Epithelial cell of esophagus (primary cell): ENCODE measurements around the gene TBX10.
"Not testable (repeated sequence)": the region's sequence is repeated elsewhere in the genome, so short reads cannot be mapped to it uniquely, and the experiment has no call there.

ENCODE experiments used
- DNase-seq: peaks from one replicate; pipeline ENCODE4 v3.0.0; 2010; ENCODE audit warnings: low read depth
- H3K4me3 ChIP-seq: 2 replicates; pipeline ENCODE4 v1.5.1; 2011; ENCODE audit warnings: mild to moderate bottlenecking, low read length, control low read depth
- TF ChIP-seq, protein P1 (sequence below): IDR thresholded peaks from 2 replicates; pipeline ENCODE4 v1.5.1; 2011; ENCODE audit warnings: low read depth, mild to moderate bottlenecking, low read length, control low read depth, inconsistent platforms; ENCODE audit not compliant: insufficient read depth; ENCODE audit errors: missing control alignments

The TBX10 gene

DNA sequence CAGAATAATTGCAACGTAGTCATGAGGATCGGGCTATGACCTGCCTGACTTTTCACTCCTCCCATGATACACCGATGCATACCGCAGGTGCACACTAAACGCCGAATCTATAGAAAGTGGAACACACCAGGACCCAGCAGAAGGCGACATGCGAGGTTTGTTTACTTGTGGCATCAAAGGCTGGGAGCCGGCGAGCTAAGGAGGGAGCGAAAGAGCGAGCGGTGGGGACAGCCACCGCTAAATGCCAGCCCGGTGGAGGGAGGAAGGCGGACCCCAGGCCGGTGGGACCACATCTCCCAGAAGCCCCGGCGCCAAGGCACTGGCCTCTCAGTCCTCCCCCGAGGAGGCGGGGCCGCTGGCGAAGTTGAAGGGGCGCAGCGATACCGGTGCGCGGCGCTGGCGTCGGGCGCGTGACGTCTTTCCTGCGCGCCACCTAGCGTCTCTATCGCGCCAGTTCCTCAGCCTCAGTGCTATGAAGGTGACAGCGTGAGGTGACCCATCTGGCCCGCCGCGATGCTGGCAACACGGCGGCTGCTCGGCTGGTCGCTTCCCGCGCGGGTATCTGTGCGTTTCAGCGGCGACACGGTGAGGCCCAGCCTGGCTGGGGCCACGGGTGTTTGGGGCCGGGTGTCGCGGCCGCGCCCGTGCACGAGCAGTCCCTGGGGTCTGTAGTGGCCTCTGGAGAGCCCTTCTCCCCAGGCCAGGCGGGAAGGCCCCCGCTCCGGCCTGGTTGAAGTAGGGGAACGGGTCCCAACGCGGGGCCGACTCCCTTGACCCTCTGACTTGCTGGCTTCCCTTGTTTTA is 32.9 kb downstream of the TBX10 start, which contains the start of gene NDUFV1:
Gene NDUFV1 (plus strand): TSS at position 445 of the 804 bp plus-strand sequence. CDS start 69 bp downstream, at position 514.
- TF ChIP-seq, protein P1, sequence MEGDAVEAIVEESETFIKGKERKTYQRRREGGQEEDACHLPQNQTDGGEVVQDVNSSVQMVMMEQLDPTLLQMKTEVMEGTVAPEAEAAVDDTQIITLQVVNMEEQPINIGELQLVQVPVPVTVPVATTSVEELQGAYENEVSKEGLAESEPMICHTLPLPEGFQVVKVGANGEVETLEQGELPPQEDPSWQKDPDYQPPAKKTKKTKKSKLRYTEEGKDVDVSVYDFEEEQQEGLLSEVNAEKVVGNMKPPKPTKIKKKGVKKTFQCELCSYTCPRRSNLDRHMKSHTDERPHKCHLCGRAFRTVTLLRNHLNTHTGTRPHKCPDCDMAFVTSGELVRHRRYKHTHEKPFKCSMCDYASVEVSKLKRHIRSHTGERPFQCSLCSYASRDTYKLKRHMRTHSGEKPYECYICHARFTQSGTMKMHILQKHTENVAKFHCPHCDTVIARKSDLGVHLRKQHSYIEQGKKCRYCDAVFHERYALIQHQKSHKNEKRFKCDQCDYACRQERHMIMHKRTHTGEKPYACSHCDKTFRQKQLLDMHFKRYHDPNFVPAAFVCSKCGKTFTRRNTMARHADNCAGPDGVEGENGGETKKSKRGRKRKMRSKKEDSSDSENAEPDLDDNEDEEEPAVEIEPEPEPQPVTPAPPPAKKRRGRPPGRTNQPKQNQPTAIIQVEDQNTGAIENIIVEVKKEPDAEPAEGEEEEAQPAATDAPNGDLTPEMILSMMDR, result peak; percentile 50
- peak within 1 kb of the TSS; percentile 97 for H3K4me3 ChIP-seq
- DNase-seq, result peak; percentile 92

DNA sequence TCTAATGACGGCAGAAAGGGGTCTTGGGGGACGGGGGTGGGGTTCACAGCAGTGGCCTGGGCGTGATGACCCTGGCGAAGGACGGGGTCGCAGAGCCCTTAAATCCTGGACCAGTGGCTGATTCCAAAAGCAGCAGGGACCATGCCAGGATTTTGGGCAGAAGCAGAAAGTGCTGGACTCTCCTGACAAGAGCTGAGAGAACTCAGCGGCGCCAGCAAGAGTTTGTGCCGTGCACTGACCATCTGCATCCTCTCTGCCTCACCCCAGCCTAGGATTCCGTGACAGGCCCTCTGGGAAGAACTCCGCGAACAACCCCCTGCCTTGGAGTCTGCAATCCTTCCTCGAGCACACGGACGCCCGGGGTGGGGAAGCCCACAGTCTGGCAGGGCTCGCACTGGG is 33.5 kb downstream of the TBX10 start:
- DNase-seq, result no peak
- peak overlapping the region; percentile 97 for H3K4me3 ChIP-seq
- TF ChIP-seq, protein P1, result no peak

DNA sequence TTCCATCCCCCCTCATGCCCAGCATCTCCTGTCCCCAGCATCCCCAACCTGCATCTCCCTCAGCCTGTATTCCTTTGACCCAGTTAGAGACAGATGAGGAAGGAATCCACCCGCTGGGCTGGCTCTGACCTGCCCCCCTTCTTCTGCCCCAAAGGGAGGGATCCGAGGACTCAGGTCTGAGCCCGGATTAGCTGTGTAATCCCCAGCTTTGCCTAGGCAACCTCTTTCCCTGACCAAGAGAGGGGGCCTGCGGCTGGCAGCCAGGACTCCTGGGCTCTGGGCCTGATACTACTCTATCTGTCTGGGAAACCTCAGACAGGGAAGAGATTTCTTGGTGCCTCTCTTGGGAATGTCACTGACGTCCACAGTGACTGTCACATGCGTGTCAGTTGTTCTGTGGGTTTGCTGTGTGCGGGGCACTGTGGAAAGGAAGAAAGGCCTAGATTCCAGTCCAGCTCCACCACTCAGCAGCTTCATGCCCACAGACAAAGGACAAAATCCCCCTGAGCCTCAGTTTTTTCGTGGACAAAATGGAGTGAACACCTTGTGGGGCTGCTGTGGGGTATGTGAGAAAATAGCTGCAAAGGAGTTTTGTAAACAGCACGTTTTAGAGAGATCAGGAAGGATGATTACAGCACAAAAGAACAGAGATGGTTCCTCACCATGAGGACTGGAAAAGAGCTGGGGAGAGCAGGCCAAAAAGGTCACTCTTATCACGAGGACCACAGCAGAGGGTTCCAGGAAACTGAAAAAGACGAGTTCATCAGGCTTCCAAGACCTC is 34.1 kb downstream of the TBX10 start:
- TF ChIP-seq, protein P1, result no peak
- no peak overlapping the region for H3K4me3 ChIP-seq
- no peak for DNase-seq

DNA sequence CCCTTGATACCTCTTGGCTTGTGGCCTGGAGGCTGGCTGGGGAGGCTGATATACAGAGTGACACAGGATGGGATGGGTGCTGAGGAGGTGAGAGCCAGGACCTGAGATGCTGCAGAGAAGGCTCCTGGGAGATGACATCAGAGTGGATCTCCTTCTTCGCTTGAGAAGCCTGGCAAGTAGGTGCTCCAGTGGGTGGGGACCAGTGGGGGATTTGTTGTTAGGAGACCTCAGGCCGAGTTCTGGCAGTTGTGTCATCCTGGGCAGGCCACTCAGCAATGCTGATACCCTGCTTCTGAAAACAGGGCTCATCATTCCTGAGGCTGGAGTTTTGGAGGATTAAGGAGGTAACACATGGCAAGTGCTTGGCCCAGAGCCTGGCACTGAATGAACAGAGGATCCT is 34.7 kb downstream of the TBX10 start:
- TF ChIP-seq, protein P1, result no peak
- H3K4me3 ChIP-seq, result no peak overlapping the region
- no peak for DNase-seq

DNA sequence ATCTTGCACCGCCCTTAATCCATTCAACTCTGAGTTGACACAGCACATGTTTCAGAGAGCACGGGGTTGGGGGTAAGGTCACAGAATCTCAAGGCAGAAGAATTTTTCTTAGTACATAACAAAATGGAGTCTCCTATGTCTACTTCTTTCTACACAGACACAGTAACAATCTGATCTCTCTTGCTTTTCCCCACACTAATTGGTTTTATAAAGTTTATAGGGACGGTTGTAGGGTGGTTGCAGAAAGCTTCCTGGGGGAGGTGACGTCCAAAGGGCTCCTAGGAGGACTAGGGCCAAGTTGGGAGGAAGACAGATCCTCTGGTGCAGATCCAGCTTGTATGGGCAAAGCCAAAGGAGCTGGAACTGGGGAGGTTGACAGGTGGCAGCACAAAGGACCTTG is 35.4 kb downstream of the TBX10 start:
- not testable (repeated sequence) for DNase-seq, H3K4me3 ChIP-seq

DNA sequence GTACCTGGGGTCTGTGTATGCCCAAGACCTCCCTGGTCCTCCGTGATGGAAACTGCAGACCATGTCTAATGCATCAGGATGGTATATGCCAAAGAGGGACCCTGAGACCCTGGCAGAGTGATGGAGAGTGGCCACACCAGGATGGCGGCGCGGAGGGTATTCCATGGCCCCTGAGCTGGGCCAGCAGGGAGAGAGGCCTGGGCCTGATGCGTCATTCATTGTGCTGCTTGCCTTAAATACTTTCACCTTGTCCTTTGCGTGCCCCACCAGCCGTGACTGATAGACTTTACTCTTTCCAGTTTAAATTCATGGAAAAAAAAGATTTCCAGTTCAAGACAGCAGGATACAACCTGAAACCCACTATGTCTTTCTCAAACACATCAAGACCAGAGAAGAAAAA is 38.5 kb downstream of the TBX10 start:
- no peak overlapping the region for H3K4me3 ChIP-seq
- TF ChIP-seq, protein P1, result no peak
- DNase-seq, result no peak

DNA sequence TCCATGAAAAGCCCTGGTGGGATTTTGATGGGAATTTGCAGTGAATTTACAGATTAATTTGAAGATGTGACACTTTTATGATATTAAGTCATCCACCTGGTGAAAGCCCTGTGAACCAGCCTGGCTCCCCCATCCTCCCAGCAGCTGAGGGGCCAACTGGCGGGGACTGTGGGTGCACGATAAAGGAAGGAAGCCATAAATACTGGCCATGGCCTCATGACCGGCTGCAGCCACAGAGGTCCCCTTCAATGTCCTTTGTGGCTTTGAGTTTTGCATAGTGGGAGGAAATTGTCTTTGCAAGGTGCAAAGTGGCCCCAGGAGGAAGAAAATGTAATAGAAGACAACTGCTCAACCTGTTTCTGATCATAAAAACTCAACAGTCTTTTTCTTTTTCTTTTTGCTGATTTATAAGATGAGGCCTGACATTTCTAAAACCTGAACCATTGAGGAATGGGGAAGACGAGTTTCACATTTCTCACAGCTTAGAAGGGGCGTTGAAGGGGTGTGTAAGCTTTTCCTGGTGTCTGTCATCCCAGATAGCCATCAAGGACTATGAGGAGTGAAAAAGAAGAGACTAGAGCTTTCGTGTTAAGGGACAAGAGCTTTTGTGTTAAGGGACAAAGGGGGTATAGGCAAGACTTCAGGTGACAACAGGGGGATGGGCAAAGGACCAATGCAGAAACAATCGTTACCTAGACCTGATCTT is 39.1 kb downstream of the TBX10 start:
- H3K4me3 ChIP-seq, result no peak overlapping the region
- TF ChIP-seq, protein P1, result no peak
- DNase-seq, result no peak
